ENCODE measurements around the gene MRPS27. TPM values are rescaled to one million over a fixed set of nuclear protein-coding genes. Genes with fewer than 3 reads are reported as not detected.

MRPS27 gene
- total and polyA plus RNA-seq, 2 donors from 2014 or later: 40.0 to 50.8 TPM

DNA sequence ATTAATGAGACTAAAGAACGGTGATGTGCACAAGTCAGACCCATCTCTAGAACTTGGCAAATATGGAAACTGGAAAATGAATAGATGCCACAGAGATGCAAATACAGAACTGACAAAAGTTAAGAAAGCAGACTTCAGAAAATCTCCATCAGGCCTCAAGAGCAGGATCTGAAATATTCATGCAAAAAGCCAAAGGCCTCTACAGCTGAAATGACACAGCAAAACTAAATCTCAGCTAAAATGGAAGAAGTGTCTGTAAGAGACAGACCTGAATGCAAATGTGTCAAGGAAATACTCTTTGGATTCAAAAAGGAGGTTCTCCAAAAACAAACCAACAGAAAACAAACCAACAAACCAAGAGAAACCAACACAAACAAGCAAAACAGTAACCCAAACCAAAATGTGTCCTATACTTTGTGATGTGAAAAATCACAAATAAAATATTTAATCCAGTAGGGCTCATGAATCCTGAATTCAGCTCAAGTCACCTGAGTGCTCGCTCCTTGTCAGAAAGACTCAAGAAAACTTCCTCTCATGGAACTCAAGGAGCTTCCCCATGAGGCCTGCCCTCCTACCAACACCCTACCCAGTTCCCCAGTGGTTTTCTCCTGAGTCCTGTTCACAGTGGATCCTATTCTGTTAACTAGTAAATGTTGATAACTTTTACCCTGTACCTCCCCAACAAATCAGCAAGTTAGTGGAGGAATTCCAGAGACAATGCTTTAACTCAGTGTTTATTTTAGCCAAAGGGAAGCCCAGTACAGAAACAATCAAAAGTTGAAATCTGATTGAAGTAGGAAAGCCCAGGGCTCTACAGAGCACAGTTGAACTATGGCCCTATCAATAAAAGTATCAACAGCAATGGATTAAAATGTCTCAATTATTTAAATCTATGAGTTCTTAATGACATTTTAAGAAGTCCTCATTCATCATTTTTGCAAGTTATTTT is 14.6 kb downstream of the MRPS27 start:
- TF ChIP-seq, protein P1, sequence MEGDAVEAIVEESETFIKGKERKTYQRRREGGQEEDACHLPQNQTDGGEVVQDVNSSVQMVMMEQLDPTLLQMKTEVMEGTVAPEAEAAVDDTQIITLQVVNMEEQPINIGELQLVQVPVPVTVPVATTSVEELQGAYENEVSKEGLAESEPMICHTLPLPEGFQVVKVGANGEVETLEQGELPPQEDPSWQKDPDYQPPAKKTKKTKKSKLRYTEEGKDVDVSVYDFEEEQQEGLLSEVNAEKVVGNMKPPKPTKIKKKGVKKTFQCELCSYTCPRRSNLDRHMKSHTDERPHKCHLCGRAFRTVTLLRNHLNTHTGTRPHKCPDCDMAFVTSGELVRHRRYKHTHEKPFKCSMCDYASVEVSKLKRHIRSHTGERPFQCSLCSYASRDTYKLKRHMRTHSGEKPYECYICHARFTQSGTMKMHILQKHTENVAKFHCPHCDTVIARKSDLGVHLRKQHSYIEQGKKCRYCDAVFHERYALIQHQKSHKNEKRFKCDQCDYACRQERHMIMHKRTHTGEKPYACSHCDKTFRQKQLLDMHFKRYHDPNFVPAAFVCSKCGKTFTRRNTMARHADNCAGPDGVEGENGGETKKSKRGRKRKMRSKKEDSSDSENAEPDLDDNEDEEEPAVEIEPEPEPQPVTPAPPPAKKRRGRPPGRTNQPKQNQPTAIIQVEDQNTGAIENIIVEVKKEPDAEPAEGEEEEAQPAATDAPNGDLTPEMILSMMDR (IDR thresholded peaks at IDR 0.05; ENCODE audit: borderline replicate concordance, extremely low read depth, insufficient read depth): no peak
- Histone ChIP-seq H3K9ac (ENCODE audit: low read length in 3 of 3) (no peak overlapping the region), H3K9me3 (ENCODE audit: control insufficient read depth in 2 of 3, insufficient read depth in 1 of 3, low read length in 3 of 3) (no peaks in the 10 kb centered on the region), H3K4me3 (ENCODE audit: low read length in 3 of 3) (no peak overlapping the region), H3K4me1 (ENCODE audit: control insufficient read depth in 2 of 3, insufficient read depth in 2 of 3, low read depth in 1 of 3, low read length in 3 of 3) (no peaks in the 10 kb centered on the region), H3K36me3 (ENCODE audit: control insufficient read depth in 2 of 3, insufficient read depth in 3 of 3, low read length in 3 of 3) (peaks cover 0 to 8% (median 3%) of the 10 kb centered on the region in 3 donors), H3K27ac (ENCODE audit: low read depth in 2 of 2, low read length in 2 of 2) (no peak overlapping the region), H3K27me3 (ENCODE audit: control insufficient read depth, insufficient read depth, low read length) (no peaks in the 10 kb centered on the region)
- no peak for FAIRE-seq
- no peak for DNase-seq
- intact Hi-C loops (cut with DNase I): loop anchor here (10.0 kb wide), 1 partner anchor 161 kb away; no protein-coding TSS in a partner anchor

GRCh38 chr5:72302171-72302570 is 17.9 kb downstream of the MRPS27 start:
- Histone ChIP-seq H3K4me1 (ENCODE audit: control insufficient read depth in 2 of 3, insufficient read depth in 2 of 3, low read depth in 1 of 3, low read length in 3 of 3) (no peaks in the 10 kb centered on the region), H3K27ac (ENCODE audit: low read depth in 2 of 2, low read length in 2 of 2) (no peak overlapping the region), H3K27me3 (ENCODE audit: control insufficient read depth, insufficient read depth, low read length) (no peaks in the 10 kb centered on the region), H3K9me3 (ENCODE audit: control insufficient read depth in 2 of 3, insufficient read depth in 1 of 3, low read length in 3 of 3) (no peaks in the 10 kb centered on the region), H3K9ac (ENCODE audit: low read length in 3 of 3) (no peak overlapping the region), H3K4me3 (ENCODE audit: low read length in 3 of 3) (no peak overlapping the region), H3K36me3 (ENCODE audit: control insufficient read depth in 2 of 3, insufficient read depth in 3 of 3, low read length in 3 of 3) (peaks cover 0 to 3% (median 0%) of the 10 kb centered on the region in 3 donors)
- TF ChIP-seq, protein P1 (IDR thresholded peaks at IDR 0.05; ENCODE audit: borderline replicate concordance, extremely low read depth, insufficient read depth): no peak
- intact Hi-C loops (cut with DNase I): loop anchor here (10.0 kb wide), 1 partner anchor 157 kb away; no protein-coding TSS in a partner anchor
- no peak for DNase-seq
- no peak for FAIRE-seq

GRCh38 chr5:72301557-72301956 is 18.5 kb downstream of the MRPS27 start:
- FAIRE-seq (no peak), DNase-seq (no peak)
- TF ChIP-seq, protein P1 (IDR thresholded peaks at IDR 0.05; ENCODE audit: borderline replicate concordance, extremely low read depth, insufficient read depth): no peak
- Histone ChIP-seq H3K9me3 (ENCODE audit: control insufficient read depth in 2 of 3, insufficient read depth in 1 of 3, low read length in 3 of 3) (no peaks in the 10 kb centered on the region), H3K27me3 (ENCODE audit: control insufficient read depth, insufficient read depth, low read length) (no peaks in the 10 kb centered on the region), H3K9ac (ENCODE audit: low read length in 3 of 3) (no peak overlapping the region), H3K4me1 (ENCODE audit: control insufficient read depth in 2 of 3, insufficient read depth in 2 of 3, low read depth in 1 of 3, low read length in 3 of 3) (no peaks in the 10 kb centered on the region), H3K36me3 (ENCODE audit: control insufficient read depth in 2 of 3, insufficient read depth in 3 of 3, low read length in 3 of 3) (peaks cover 0 to 5% (median 3%) of the 10 kb centered on the region in 3 donors), H3K27ac (ENCODE audit: low read depth in 2 of 2, low read length in 2 of 2) (no peak overlapping the region), H3K4me3 (ENCODE audit: low read length in 3 of 3) (no peak overlapping the region)
- intact Hi-C loops (cut with DNase I): loop anchor here (10.0 kb wide), 1 partner anchor 157 kb away; no protein-coding TSS in a partner anchor
